ENCODE data around the gene LMAN1L.

Gene LMAN1L

GRCh38 chr15:74828835-74829234 is 16.2 kb downstream of the LMAN1L start:
- TF ChIP-seq CTCF (IDR thresholded peaks at IDR 0.05; ENCODE audit: borderline replicate concordance, control extremely low read depth, extremely low read depth, insufficient read depth, missing control alignments), result no peak
- no peak for DNase-seq (ENCODE audit: low spot score)
- in situ Hi-C loops (cut with MboI; ENCODE audit: low sequenced_read_pairs, unreplicated experiment), result no loop called here

GRCh38 chr15:74829486-74829885 is 16.9 kb downstream of the LMAN1L start:
- TF ChIP-seq CTCF (IDR thresholded peaks at IDR 0.05; ENCODE audit: borderline replicate concordance, control extremely low read depth, extremely low read depth, insufficient read depth, missing control alignments), result no peak
- in situ Hi-C loops (cut with MboI; ENCODE audit: low sequenced_read_pairs, unreplicated experiment), result no loop called here
- DNase-seq (ENCODE audit: low spot score), result no peak

GRCh38 chr15:74829991-74830390 is 17.4 kb downstream of the LMAN1L start:
- in situ Hi-C loops (cut with MboI; ENCODE audit: low sequenced_read_pairs, unreplicated experiment), result no loop called here
- TF ChIP-seq CTCF (IDR thresholded peaks at IDR 0.05; ENCODE audit: borderline replicate concordance, control extremely low read depth, extremely low read depth, insufficient read depth, missing control alignments), result no peak
- DNase-seq (ENCODE audit: low spot score), result no peak

- in situ Hi-C loops (cut with MboI; ENCODE audit: low sequenced_read_pairs, unreplicated experiment), result no loop called here
- no peak for TF ChIP-seq CTCF (IDR thresholded peaks at IDR 0.05; ENCODE audit: borderline replicate concordance, control extremely low read depth, extremely low read depth, insufficient read depth, missing control alignments)
- no peak for DNase-seq (ENCODE audit: low spot score)
These were observed 18.2 kb downstream of the LMAN1L start for GRCh38 chr15:74830868-74831267.

GRCh38 chr15:74831813-74832495 is 19.3 kb downstream of the LMAN1L start:
- DNase-seq (ENCODE audit: low spot score), result no peak
- no peak for TF ChIP-seq CTCF (IDR thresholded peaks at IDR 0.05; ENCODE audit: borderline replicate concordance, control extremely low read depth, extremely low read depth, insufficient read depth, missing control alignments)
- in situ Hi-C loops (cut with MboI; ENCODE audit: low sequenced_read_pairs, unreplicated experiment), result no loop called here

- no peak for DNase-seq (ENCODE audit: low spot score)
- in situ Hi-C loops (cut with MboI; ENCODE audit: low sequenced_read_pairs, unreplicated experiment), result no loop called here
- no peak for TF ChIP-seq CTCF (IDR thresholded peaks at IDR 0.05; ENCODE audit: borderline replicate concordance, control extremely low read depth, extremely low read depth, insufficient read depth, missing control alignments)
These were observed 20.2 kb downstream of the LMAN1L start for GRCh38 chr15:74832826-74833225.

All from GM13976 (cell line).